Neural crest cell (in vitro differentiated cells): ENCODE data around the gene LONP1. TPM values are rescaled to one million over a fixed set of nuclear protein-coding genes. Genes with fewer than 3 reads are reported as not detected.

Experiments
- DNase-seq: peaks from one replicate; pipeline ENCODE4 v3.0.0; 2021; ENCODE audit warnings: low read depth, mixed read lengths, low spot score
- H3K27ac Mint-ChIP-seq: one replicate; pipeline ENCODE4 v1.8.0; 2021; ENCODE audit warnings: mild to moderate bottlenecking, mixed read lengths; ENCODE audit not compliant: unreplicated experiment
- H3K27me3 Mint-ChIP-seq: 2 replicates; pipeline ENCODE4 v1.8.0; 2021; ENCODE audit warnings: low read depth, mild to moderate bottlenecking, mixed read lengths
- H3K36me3 Mint-ChIP-seq: 2 replicates; pipeline ENCODE4 v1.8.0; 2021; ENCODE audit warnings: low read depth, mild to moderate bottlenecking, mixed read lengths
- H3K4me1 Mint-ChIP-seq: 2 replicates; pipeline ENCODE4 v1.8.0; 2021; ENCODE audit warnings: mixed read lengths
- H3K4me3 Mint-ChIP-seq: one replicate; pipeline ENCODE4 v1.8.0; 2021; ENCODE audit warnings: mild to moderate bottlenecking, mixed read lengths
- H3K9me3 Mint-ChIP-seq: 2 replicates; pipeline ENCODE4 v1.8.0; 2021; ENCODE audit warnings: mixed read lengths
- CTCF ChIP-seq: fragments of 200-600 bp; sonication (generic); conservative IDR thresholded peaks from 2 replicates; pipeline ENCODE4 v1.5.0; 2021; ENCODE audit warnings: antibody characterized with exemption, mild to moderate bottlenecking
- total RNA-seq: library from RNA; stranded (reverse); gene quantifications from 2 replicates; pipeline ENCODE4 v1.2.1, GENCODE V29; 2021

Gene LONP1
- total RNA-seq, 1 donor from 2014 or later: 93.2 TPM

DNA sequence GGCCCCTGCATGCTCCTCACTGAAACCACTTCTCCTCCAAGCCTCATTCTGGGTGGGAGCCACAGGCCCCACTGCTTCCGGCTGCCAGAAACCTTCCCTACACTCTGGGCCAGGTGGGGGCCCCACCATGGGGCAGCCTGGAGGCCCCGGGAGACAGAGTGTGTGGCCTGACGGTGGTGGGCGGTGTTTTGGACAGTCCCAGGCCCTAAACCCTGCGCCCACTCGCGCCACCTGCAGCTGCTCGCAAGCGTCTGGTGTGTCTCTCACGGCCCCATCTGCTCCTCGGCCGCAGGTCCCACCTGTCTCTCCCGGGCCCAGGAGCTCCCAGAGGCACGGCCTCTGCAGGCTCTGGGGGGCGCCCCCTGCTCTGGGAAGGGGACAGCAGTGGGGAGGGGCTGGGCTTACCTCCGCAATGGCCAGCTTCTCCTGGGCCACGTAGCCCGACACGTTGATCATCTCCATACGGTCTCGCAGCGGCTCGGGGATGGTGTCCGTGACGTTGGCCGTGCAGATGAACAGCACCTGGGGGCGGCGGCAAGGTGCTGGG is 24.2 kb downstream of the LONP1 start:
- TF ChIP-seq CTCF: no peak
- peak overlapping the region; percentile 31 for H3K4me3 Mint-ChIP-seq
- H3K9me3 Mint-ChIP-seq: no peaks in the 10 kb centered on the region
- H3K27ac Mint-ChIP-seq: no peak overlapping the region
- peaks cover 9% of the 10 kb centered on the region for H3K4me1 Mint-ChIP-seq
- no peak for DNase-seq
- H3K27me3 Mint-ChIP-seq: peaks cover 14% of the 10 kb centered on the region
- H3K36me3 Mint-ChIP-seq: peaks cover 16% of the 10 kb centered on the region

DNA sequence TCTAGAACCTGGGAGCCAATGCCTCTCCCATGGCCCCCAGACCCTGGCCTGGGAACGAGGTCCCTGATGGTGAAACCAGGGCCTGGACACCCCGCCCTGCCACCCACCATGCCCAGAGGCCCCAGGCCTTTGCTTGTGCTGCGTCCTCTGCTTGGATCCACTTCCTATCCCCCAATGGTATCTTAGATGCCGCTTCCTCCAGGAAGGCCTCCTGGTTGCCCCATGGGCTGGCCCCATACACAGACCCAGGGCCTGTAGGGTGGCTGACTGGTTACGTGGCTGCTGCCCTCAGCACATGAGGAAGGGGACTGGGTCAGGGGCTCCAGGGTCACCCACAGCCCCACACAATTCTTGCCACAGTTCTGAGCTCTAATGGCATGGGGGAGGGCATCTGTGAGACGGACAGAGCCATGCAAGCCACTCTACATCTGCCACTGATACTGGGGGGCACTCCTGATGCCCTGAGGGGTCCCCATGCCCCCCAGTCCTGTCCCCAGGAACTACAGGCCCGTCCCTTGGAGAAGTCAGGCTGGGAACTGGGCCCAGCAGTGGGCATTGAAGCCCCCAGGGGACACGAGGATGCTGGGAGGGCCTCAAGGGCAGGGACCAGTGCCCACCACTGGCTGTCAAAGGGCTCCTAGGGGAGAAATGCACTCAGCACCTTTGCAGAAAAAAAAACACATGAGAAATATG is 24.8 kb downstream of the LONP1 start:
- Mint-ChIP-seq H3K27ac (no peak overlapping the region), H3K27me3 (peaks cover 20% of the 10 kb centered on the region), H3K36me3 (peaks cover 18% of the 10 kb centered on the region), H3K4me3 (peak overlapping the region; percentile 81), H3K9me3 (no peaks in the 10 kb centered on the region), H3K4me1 (peaks cover 13% of the 10 kb centered on the region)
- no peak for DNase-seq
- TF ChIP-seq CTCF: no peak

- no peak overlapping the region for H3K27ac Mint-ChIP-seq
- H3K9me3 Mint-ChIP-seq: peaks cover 2% of the 10 kb centered on the region
- DNase-seq: no peak
These were observed 25.6 kb downstream of the LONP1 start for GRCh38 chr19:5694167-5694955.

GRCh38 chr19:5693195-5694166 is 26.5 kb downstream of the LONP1 start:
- Mint-ChIP-seq H3K4me1 (peaks cover 22% of the 10 kb centered on the region), H3K4me3 (peak overlapping the region; percentile 99), H3K36me3 (peaks cover 18% of the 10 kb centered on the region), H3K27ac (no peak overlapping the region), H3K27me3 (peaks cover 25% of the 10 kb centered on the region), H3K9me3 (peaks cover 2% of the 10 kb centered on the region)
- no peak for TF ChIP-seq CTCF
- no peak for DNase-seq

More at GRCh38 chr19:5694167-5694955, 25.6 kb downstream of the LONP1 start:
- peaks cover 18% of the 10 kb centered on the region for H3K36me3 Mint-ChIP-seq
- TF ChIP-seq CTCF: no peak
- peaks cover 18% of the 10 kb centered on the region for H3K4me1 Mint-ChIP-seq
- peaks cover 24% of the 10 kb centered on the region for H3K27me3 Mint-ChIP-seq
- H3K4me3 Mint-ChIP-seq: peak overlapping the region; percentile 99

DNA sequence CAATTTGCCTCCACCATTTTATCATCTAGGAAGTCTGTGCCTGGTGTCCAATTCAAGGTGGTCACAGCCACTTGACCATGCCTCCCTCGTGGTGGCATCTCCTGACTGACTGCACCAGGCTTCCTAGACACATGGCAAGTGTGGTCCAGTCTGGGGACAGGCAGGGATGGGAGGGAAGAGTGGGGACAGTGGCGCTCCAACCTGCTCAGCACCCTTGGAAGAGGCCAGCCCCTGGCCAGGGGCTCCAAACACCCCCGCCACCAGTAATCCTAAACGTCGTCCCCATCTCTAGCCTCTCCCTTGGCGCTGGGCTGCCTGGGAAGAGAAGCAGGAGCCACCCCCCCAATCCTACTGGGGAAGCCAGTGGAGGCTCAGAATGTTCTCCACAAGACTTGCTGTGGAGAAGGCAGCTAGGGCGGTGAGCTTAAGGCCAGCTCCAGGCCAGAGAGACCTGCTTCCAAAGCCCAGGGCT is 27.2 kb downstream of the LONP1 start:
- peaks cover 22% of the 10 kb centered on the region for H3K4me1 Mint-ChIP-seq
- TF ChIP-seq CTCF: no peak
- DNase-seq: no peak
- peaks cover 25% of the 10 kb centered on the region for H3K27me3 Mint-ChIP-seq
- H3K9me3 Mint-ChIP-seq: peaks cover 2% of the 10 kb centered on the region
- H3K4me3 Mint-ChIP-seq: peak overlapping the region; percentile 99
- H3K27ac Mint-ChIP-seq: peak overlapping the region; percentile 6
- peaks cover 18% of the 10 kb centered on the region for H3K36me3 Mint-ChIP-seq
